NK-92 (cell line): ENCODE data around the gene CUL9.

Source experiments
- DNase-seq: peaks from one replicate; lab custom pipeline; 2025; ENCODE audit not compliant: unreplicated experiment; lab: John Stamatoyannopoulos, UW

CUL9 gene

DNA sequence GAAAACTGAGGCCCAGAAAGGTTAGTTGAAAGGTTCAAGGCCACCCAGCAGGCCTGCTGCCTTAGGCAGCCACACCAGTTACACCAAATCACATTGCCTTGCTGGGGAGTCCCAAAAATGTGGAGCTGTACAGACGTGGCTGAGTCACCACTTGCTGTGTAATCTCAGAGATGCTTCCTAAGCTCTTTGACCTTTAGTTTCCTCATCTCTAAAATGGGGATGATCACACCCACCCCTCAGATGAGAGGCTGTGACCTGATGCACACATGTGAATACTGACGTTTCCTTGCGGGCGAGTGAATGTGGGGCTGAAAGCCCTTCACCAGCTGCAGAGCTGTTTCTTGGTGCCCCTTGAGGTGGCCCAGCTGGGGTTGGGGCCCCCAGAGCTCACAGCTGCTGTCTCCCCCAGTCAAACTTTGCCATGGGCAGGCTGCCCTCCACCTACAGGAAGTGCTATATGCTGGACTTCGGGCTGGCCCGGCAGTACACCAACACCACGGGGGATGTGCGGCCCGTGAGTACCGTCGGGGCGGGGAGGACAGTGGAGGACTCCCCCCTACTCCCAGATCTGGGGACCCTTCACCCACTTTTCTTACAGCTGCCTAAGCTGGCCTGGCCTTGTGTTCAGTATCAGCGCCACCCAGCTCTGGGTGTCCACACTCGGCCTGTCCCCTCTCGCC, 72.3 kb downstream of the CUL9 start:
- DNase-seq, result no peak

DNA sequence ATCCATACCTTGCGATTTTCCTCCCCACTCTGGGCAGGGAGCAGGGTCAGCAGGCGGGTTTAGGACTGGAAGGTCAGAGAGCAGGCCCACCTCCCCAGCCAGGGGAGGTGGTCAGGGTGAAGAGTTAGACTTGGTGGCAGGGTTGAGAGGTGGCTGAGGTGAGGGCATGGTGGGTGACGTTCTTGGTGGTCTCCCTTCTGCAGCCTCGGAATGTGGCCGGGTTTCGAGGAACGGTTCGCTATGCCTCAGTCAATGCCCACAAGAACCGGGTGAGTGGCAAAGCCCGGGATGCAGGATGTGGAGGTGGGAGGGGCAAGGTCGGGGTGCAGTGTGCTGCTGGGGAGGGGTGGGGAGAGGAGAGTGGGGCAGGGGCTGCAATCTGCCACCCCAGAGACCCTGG, 72.8 kb downstream of the CUL9 start:
- DNase-seq, result no peak

GRCh38 chr6:43255408-43256054, 73.5 kb downstream of the CUL9 start:
- DNase-seq, result no peak

DNA sequence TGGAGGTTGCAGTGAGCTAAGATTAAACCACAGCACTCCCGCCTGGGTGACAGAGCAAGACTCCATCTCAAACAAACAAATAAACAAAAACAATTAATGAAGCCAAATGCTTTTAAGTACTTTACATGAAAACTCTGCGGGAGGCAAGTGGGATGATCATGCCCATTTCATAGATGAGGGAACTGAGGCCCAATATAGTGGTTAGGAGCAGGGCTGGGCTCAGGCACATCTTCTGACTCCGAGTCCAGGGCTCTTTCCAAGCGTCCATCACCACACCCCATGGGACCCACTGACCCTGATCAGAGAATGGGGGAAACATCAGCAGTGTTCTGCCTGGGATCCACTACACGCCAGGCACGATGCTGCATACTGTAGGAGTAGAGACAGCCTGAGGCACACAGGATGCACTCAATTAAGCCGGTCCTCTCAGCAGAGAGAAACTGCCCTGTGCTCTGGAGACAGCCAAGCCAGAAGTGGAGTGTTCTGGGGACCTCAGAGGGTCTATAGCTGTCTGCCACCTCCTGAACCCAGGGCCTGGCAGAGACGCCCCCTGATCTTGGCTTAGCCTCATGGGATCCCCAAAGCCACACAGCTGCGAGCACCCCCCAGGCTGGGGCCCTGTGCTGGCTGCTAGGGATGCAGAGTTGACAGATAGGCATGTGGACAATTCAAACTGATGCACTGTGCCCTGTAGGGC, 74.8 kb downstream of the CUL9 start:
- DNase-seq, result no peak

- DNase-seq, result no peak
These were observed 75.6 kb downstream of the CUL9 start for GRCh38 chr6:43257367-43258145.

DNA sequence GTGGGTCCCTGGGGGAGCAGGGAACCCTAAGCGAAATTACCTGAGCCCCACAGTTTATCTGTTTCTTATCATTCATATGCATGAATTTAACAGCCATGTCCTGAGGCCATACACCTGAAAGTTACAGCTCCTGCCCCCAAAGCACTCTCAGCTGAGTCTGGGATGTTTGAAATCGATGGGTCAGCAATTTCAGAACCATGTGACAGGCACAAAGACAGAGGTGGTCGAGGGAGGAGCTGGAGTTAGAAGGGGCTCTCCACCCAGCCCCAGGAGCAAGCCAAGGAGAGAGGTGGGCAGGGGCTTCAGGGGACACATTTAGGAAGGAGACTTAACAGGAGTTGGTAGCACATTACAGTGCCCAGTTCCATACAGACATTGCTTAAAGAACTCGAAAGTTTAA, 76.2 kb downstream of the CUL9 start:
- no peak for DNase-seq

DNA sequence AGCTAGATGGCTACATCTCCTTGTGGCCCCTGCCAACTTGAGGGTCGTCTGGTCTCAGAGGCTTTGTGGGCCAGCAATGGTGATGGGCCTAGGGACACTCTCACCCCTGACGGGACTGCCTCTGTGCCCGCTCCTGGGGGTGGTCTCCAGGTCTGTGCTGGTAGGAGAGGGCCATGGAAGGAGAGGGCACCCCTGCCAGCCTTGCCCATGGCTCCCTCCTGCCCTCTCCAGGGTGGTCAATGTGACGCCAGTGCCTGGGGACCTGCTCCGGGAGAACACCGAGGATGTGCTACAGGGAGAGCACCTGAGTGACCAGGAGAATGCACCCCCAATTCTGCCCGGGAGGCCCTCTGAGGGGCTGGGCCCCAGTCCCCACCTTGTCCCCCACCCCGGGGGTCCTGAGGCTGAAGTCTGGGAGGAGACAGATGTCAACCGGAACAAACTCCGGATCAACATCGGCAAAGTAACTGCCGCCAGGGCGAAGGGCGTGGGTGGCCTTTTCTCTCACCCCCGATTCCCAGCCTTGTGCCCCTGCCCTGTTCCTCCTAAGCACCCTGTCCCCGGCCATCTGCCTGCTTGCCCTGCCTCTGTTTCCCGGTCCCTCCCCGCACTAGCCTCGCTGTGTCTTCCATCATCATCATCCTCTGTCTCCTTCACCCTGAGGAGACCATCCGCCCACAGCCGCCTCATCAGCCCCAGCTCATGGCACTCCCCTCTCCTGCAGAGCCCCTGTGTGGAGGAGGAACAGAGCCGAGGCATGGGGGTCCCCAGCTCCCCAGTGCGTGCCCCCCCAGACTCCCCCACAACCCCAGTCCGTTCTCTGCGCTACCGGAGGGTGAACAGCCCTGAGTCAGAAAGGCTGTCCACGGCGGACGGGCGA, 77.1 kb downstream of the CUL9 start:
- DNase-seq, result no peak

DNA sequence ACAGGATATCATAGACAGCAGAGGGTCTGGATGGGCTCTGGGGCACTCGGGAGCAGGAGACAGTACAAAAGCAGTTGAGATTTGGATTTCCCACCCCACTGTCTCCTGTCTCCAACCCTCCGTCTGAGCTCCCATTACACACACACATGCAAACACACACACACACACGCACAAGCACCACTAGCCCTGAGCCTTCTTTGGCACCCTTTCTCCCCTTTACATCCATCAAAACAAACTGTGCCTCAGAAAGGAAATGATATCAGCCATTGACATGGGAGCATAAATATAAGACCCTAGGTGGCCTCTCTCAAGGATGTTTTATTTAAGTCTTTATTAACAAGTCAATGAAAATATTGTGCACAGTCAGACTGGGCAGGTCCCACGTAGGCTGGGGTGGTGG, 78.8 kb downstream of the CUL9 start:
- no peak for DNase-seq

DNA sequence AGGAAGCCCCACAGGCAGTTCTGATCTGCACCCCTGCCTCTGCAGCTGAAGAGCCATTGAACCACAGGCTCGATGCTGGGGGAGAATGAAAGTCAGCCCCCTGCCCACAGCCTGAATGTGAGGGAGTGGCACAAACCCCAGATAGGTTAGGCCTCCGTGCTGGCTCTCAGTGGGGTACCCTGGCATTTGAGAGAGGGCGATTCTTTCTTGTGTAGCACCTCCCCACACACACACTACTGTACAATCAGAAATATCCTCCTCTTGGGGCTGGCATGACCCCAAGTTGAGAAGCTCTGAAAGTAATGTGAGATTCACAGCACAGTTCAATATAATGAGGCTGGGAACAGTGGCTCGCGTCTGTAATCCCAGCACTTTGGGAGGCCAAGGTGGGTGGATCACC, 79.2 kb downstream of the CUL9 start:
- no peak for DNase-seq

DNA sequence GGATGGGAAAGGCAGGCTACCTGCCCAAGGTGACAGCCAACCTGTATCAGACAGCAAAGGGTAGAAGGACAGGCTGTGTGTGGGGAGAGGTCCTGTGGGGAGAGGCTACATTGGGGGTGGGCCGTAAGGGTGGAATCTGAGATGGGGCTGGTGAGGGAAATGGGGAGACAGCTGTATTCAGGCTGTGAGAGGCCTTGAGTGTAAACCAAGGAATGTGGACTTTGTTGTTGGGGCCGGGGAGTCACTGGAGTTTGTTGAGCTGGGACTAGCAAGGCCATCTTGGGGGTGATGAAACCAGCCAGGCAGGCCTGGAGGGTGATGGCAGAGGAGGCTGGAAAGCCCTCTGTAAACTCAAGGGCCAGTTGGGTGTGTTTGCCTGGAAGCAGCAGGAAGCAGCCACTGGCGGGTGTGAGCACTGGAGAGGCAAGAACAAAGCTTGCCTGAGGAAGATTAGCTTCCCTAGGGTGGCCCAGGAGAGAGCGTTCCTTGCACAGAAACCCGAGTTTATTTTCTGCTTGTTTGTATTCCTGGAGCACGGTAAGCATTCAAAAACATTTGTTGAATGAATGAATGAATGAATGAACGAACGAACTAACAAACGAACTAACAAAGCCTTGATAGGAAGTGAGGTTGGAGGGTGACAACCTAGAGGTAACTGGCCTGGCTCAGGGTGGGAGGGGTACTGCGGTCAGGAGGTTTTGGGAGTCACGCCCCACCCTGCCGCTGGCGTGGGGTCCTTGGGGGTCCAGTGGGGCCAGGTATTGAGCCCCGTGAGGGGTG, 80.2 kb downstream of the CUL9 start:
- no peak for DNase-seq

GRCh38 chr6:43262780-43263313, 80.9 kb downstream of the CUL9 start:
- no peak for DNase-seq

- DNase-seq, result no peak
These were observed 81.5 kb downstream of the CUL9 start for GRCh38 chr6:43263314-43264178.

DNA sequence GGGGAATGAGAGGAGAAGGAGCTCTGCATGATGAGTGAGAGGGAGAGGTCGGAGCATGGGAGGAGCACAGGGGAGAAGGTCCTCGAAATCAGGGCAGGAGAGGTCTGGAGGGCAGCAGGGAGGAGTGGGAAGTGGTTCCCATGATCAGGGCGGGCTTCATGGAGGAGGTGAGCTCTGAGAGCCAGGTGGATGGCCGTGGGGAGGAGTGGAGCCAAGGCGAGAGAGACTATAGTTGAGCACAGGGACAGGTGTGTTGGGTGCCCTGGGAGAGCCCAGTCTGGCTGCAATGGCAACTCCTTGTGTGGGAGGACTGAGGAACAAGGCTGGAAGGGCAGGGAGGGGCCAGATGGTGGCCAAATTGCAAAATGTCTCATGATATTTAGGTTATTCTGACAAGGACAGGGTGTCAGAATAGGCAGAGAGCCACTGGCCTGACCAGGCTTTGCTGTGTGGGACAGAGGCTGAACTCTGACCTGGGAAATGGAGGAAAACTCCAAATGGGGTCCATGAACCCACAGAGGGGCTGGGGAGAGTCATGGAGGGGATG, 82.7 kb downstream of the CUL9 start:
- no peak for DNase-seq

- no peak for DNase-seq
These were observed 83.6 kb downstream of the CUL9 start for GRCh38 chr6:43265564-43265963.

- no peak for DNase-seq
These were observed 85.8 kb downstream of the CUL9 start for GRCh38 chr6:43267619-43268354.

DNA sequence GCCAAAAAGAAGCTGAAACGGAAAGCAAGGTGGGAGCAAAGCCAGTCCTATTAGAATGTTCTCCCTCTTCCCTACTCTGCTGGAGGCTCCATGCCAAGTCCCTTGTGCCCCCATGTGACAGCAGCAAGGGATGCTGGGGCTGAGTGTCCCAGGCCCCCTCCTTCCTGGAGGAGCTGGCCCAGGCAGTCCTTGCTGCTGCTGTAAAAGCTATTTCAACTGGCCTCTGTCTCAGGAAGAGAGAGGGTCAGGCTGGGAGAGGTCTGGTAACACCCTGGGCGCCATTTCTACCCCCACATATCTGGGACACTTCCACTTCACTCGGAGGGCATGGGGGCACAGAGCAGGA, 86.3 kb downstream of the CUL9 start:
- DNase-seq, result no peak

- DNase-seq, result no peak
These were observed 86.8 kb downstream of the CUL9 start for GRCh38 chr6:43268782-43269272.
